Fibroblast of lung (primary cell): Measurements from ENCODE around the gene GPC6.

Experiments
- EZH2 ChIP-seq: IDR thresholded peaks from 2 replicates; pipeline ENCODE4 v1.5.1; 2012; ENCODE audit warnings: low read length, control low read depth, mild to moderate bottlenecking; ENCODE audit errors: missing control alignments
- TF ChIP-seq, protein P1 (sequence below), 2 donors: IDR thresholded peaks in 1 of 2; conservative IDR thresholded peaks in 1 of 2; 1 replicate in 1 of 2; 2 replicates in 1 of 2; pipeline ENCODE4 v1.5.1; 2011 to 2012; ENCODE audit warnings: low read length in 2 of 2, control low read depth in 1 of 2, inconsistent platforms in 1 of 2, low read depth in 1 of 2, mild to moderate bottlenecking in 1 of 2

DNA sequence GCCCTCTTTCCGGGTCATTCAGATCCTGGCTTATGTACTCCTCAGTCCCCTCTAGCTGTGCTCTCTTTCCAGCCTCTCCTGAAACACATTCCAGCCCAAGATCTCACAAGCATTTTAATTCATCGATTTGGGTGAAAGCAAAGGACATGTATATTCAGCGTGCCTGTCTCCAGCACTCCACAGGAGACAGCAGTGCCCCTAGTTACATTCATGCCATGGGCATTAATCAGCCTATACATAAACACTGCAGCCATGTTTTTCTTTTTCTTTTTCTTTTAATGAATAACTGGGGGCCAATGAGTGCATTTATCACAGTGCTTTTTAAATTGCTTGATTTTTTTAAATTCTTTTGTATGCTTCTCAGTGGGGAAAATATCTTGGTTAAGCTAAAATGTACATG lies 1053.7 kb downstream of the GPC6 start:
- TF ChIP-seq, protein P1, sequence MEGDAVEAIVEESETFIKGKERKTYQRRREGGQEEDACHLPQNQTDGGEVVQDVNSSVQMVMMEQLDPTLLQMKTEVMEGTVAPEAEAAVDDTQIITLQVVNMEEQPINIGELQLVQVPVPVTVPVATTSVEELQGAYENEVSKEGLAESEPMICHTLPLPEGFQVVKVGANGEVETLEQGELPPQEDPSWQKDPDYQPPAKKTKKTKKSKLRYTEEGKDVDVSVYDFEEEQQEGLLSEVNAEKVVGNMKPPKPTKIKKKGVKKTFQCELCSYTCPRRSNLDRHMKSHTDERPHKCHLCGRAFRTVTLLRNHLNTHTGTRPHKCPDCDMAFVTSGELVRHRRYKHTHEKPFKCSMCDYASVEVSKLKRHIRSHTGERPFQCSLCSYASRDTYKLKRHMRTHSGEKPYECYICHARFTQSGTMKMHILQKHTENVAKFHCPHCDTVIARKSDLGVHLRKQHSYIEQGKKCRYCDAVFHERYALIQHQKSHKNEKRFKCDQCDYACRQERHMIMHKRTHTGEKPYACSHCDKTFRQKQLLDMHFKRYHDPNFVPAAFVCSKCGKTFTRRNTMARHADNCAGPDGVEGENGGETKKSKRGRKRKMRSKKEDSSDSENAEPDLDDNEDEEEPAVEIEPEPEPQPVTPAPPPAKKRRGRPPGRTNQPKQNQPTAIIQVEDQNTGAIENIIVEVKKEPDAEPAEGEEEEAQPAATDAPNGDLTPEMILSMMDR (conservative IDR thresholded peaks at IDR 0.05 in 1 of 2, IDR thresholded peaks at IDR 0.05 in 1 of 2; ENCODE audit: low read depth in 1 of 2, low read length in 2 of 2), result no peak
- TF ChIP-seq EZH2, result no peak
